Fibroblast of the aortic adventitia (primary cell): ENCODE measurements around the gene EXOG. TPM values are rescaled to one million over a fixed set of nuclear protein-coding genes. Genes with fewer than 3 reads are reported as not detected.

Source experiments
- DNase-seq: peaks from one replicate; pipeline ENCODE4 v3.0.0-alpha.2; 2010; ENCODE audit warnings: low read depth
- H3K4me3 ChIP-seq: 2 replicates; pipeline ENCODE4 v1.5.1; 2011; ENCODE audit warnings: low read depth, mild to moderate bottlenecking, control low read depth, low read length, moderate library complexity
- CTCF ChIP-seq: IDR thresholded peaks from 2 replicates; pipeline ENCODE4 v1.5.1; 2011; ENCODE audit warnings: mild to moderate bottlenecking, low read length, control low read depth, inconsistent platforms; ENCODE audit not compliant: insufficient read depth
- total RNA-seq: library from RNA; depleted of rRNA; stranded (reverse); fragments of >200 nt; gene quantifications from 2 replicates; pipeline ENCODE4 v1.2.3, GENCODE V29; 2012; ENCODE audit warnings: low replicate concordance

Gene EXOG
- total RNA-seq, 1 donor: 14.4 TPM

- DNase-seq: no peak
- no peak for TF ChIP-seq CTCF
- no peak overlapping the region for H3K4me3 ChIP-seq
Measured at GRCh38 chr3:38560996-38561717, 65.0 kb downstream of the EXOG start.

- no peak for DNase-seq
- no peak overlapping the region for H3K4me3 ChIP-seq
- TF ChIP-seq CTCF: no peak
Measured at GRCh38 chr3:38561746-38562466, 65.8 kb downstream of the EXOG start.

GRCh38 chr3:38562467-38562925 lies 66.4 kb downstream of the EXOG start:
- no peak for TF ChIP-seq CTCF
- H3K4me3 ChIP-seq: no peak overlapping the region
- DNase-seq: no peak

GRCh38 chr3:38563070-38563885 lies 67.1 kb downstream of the EXOG start:
- no peak for TF ChIP-seq CTCF
- no peak for DNase-seq
- no peak overlapping the region for H3K4me3 ChIP-seq

GRCh38 chr3:38563886-38564270 lies 67.7 kb downstream of the EXOG start:
- no peak overlapping the region for H3K4me3 ChIP-seq
- no peak for TF ChIP-seq CTCF
- DNase-seq: no peak

GRCh38 chr3:38564631-38565338 lies 68.6 kb downstream of the EXOG start:
- TF ChIP-seq CTCF: no peak
- DNase-seq: no peak
- H3K4me3 ChIP-seq: no peak overlapping the region
